C1 segment of cervical spinal cord (tissue), 14 donors: Measurements from ENCODE around the gene RHOB.
"Not testable (repeated sequence)": the region's sequence is repeated elsewhere in the genome, so short reads cannot be mapped to it uniquely, and the experiment has no call there.

Experiments used
- DNase-seq, 14 donors: peaks; one replicate each; lab custom pipeline; 2025; lab: John Stamatoyannopoulos, UW

Gene RHOB

DNA sequence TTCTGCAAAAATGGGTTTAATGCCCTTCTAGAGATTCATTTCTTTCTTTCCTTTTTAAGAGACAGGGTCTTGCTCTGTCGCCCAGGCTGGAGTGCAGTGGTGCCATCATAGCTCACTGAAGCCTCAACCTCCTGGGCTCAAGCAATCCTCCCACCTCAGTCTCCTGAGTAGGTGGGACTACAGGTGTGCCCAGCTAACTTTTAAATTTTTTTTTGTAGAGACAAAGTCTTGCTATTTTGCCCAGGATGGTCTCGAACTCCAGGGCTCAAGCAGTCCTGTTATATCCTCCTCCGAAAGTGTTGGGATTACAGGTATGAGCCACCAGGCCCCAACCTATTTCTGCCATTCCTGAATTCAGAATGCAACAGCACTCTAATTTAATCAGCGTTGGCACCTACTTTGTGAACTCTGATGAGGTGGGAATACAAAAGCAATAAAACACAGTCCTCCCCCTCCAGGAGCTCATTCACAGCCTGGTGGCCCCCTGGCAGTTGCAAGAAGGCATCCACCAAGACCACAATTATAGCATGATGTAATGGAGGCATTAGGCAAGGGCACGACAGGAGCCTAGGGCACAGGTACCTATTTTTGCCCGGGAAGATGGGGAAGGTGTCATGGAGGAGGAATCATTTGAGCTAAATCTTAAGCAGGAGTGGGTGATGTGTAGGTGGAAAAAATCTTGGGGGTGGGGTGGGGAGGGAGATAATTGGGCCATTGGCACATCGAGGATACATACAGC, 5.1 kb downstream of the RHOB start:
- no peak for DNase-seq

DNA sequence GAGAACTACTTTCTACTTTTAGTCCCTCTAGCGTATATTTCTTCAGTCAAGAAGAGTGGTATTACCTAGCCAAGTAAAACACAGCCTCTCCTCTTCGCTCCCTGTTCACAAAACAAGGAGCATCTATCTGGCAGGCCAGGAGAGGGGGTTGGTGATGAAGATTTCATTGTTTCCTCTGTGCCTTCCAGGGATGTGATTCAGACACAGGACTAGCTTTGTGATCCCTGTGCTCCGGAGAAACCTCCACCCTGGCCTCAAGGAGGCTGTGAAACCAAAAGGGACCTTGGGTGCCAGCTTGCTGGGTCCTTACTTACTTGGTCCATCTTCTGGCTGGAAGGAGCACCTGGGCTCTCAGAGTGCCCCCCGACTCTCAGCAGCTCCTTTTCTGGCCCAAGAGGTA, 5.7 kb downstream of the RHOB start:
- DNase-seq, result no peak

DNA sequence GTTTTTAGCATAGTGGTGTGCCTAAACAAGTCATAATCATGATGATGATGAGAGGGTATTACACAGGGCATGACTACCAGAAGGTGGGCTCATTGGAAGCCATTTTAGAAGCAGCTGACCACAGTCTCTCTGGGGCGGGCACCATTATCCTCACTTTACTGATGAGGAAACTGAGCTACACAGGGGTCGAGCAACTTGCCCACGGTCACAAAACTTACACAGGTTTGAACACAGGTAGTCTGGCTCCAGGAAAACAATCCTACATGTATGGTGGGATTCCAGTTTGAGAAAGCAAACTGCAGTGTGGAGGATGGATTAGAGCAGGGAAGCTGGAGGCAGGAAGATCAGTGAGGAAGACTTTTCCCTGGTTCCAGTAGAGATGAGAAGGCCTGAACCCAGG, 6.2 kb downstream of the RHOB start:
- no peak for DNase-seq

DNA sequence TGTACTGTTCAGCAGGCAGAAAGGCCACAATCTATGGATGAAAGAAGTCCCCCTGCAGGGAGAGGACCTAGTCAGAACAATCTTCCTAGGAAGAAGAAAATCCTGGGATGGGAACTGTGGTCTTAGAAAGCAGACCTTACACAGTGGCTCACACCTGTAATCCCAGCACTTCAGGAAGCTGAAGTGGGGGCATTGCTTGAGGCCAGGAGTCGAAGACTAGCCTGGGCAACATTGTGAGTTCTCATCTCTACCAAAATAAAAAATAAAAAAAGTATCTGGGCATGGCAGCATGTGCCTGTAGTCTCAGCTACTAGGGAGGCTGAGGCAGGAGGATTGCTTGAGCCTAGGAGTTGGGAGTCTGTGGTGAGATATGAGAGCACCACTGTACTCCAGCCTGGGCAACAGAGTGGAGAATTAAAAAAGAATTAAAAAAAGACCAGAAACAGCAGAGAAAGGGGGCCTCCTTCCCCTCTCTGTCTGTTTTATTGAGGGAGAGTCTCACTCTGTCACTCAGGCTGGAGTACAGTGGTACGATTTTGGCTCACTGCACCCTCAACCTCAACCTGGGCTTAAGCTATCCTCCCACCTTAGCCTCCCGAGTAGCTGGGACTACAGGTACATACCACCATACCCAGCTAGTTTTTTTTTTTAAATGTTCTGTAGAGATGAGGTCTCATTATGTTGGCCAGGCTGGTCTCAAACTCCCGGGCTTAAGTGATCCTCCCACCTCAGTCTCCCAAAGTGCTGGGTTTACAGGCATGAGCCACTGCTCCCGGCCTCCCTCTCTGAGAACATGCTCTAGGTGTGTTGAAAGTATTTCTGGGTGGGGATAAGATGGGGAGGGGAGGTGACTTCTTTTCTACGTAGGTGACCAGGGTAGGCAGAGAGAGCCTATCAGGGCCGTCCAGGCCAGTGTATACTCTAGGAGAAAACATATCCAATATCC, 7.4 kb downstream of the RHOB start:
- DNase-seq, result no peak

DNA sequence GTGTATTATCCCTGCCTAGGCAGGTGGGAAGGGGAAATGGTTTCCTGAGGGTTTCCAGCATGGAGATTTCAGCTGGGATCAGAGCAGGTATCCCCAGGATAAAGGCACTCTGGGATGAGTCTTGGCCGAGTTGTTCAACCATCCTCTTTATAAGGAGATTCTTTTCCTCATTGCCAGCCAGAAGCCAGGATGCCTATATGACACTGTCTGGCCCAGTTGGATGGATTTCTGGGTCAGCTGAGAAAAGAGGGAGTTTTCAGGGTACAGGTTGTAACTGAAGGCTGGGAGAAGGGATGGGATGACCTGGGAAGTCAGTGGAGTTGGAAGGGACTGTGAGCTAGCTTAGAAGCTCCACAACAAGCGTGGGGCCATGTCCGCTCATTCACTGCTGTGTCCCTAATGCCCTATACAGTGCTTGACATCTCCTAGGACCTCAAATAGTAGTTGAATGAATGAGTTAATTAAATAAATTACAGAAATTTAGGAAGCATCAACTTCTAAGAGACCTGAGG, 8.3 kb downstream of the RHOB start:
- no peak for DNase-seq

DNA sequence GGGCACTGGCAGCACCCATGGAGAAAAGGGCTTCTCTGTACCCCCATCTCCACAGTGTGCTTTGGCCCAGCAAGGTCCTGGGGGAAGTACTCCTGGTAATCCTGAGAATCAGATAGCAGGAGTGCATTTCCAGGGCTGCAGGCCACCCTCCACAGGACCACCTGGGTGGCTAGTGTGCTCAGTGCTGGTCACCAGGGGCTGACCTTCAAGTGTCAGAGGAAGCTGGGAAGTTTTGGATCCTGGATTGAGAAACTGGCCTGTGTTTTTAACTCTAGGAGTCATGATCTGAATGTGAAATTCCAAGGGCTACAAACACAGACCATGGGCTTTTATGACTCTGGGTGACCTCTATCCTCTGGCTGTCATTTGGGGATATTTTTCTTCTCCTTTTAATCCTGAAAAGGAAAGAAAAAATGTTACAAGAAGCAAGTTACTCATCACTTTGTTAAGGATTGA, 9.3 kb downstream of the RHOB start:
- peak in 1 of 14 donors; percentile 47 for DNase-seq

DNA sequence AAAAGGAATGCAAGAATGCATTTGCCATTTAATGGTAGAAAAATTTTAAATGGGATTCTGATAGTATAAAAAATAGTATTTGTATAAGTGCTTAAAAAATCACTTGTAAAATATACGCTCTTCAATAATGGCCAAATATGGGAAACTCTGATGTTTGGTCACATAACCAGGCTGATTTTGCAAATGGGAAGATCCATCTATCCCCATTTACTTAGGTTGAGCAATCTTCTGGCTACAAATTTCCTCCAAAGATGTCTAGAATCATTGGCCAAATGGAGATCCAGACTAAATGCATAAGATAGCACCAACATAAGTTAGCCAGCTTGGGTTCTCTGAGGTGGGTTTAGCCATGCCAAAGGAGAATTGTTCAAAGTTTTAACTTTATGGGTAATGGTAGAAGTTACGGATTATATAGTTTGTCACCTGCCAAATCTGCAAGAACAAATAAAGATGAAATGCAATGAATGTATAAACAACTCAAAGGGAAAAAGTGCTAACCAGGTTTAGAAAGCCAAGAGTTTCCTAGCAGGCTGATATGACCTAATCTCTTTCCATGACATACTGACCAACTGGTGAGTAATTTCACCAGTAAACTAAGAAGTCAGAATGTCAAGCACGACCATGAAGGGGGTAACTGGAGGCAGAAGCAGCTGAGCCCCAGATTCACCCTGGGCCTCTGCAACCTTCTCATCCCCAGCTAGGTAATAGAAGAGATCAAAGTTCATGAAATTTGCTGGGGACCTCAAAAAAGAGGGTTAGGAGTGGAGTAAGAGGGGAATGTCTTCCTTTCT, 10.0 kb downstream of the RHOB start:
- no peak for DNase-seq

DNA sequence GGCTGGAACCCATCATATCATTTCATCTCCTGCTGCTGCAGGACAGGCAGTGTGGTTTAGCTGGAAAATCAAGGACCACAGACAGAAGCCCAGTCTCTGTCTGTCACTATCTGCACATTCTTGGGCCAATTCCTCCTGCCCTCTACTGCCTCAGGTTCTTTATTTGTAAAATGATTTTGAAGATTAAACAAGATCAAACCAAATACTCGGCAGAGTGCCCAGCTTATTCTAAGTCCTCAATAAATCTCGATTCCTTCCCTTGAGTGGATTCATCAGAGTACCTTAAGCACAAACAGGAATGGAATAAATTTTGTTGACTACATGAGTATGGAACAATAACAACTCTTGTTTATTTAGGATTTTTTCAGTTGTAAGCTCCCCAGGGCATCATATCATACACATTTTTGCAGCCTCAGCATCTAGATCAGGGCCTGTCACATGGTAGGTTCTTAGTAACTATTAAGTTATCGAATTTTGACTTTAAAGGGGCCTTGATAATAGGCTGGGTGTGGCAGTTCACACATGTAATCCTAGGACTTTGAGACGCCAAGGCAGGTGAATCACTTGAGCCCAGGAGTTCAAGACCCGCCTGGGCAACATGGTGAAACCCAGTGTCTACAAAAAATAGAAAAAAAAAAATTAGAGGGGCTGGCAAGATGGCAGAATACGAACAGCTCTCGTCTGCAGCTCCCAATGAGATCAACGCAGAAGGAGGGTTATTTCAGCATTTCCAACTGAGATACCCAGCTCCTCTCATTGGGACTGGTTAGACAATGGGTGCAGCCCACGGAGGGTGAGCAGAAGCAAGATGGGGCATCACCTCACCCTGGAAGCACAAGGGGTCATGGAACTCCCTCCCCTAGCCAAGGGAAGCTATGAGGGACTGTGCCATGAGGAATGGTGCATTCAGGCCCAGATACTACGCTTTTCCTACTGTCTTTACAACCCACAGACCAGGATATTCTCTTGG, 11.1 kb downstream of the RHOB start:
- DNase-seq, result no peak

DNA sequence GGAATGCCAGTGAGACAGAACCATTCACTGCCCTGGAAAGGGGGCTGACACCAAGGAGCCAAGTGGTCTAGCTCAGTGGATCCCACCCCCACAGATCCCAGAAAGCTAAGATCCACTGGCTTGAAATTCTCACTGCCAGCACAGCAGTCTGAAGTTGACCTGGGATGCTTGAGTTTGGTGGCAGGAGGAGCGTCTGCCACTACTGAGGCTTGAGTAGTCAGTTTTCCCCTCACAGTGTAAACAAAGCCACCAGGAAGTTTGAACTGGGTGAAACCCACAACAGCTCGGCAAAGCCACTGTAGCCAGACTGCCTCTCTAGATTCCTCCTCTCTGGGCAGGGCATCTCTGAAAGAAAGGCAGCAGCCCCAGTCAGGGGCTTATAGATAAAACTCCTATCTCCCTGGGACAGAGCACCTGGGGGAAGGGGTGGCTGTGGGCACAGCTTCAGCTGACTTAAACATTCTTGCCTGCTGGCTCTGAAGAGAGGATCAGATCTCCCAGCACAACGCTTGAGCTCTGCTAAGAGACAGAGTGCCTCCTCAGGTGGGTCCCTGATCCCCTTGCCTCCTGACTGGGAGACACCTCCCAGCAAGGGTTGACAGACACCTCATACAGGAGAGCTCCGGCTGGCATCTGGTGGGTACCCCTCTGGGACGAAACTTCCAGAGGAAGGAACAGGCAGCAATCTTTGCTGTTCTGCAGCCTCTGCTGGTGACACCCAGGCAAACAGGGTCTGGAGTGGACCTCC, 12.0 kb downstream of the RHOB start:
- not testable (repeated sequence) for DNase-seq

DNA sequence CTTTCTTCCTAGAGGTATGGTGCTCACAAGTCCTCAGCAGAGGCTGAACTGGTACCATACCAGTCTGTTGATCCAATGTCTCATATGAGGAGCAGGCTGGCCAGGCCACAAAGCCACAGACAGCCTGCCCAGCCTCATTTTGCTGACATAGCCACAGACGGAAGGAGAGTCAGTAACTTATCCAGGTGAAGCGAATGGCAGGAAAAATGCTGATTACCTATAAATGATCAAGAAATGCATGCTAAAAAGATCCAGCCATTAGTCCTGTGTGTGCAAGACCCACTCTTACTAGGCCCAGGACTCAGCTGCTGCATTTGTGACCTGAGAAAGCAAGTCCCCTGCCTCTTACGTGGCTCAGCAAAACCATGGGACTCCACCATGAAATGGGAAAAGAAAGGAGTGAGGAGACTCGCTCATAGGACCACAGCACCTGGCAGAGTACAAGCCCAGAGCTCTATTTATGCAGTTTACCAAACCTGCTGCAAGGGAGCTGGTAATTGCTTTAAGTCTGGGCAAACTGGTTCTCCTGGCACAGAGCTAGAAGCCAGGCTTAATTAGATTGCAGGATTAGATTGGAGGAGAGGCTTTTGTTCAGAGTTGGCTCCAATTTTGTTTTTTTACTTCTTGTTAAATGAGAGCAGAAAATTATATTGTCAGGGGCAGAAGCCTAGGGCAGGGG, 19.0 kb downstream of the RHOB start:
- DNase-seq, result no peak

DNA sequence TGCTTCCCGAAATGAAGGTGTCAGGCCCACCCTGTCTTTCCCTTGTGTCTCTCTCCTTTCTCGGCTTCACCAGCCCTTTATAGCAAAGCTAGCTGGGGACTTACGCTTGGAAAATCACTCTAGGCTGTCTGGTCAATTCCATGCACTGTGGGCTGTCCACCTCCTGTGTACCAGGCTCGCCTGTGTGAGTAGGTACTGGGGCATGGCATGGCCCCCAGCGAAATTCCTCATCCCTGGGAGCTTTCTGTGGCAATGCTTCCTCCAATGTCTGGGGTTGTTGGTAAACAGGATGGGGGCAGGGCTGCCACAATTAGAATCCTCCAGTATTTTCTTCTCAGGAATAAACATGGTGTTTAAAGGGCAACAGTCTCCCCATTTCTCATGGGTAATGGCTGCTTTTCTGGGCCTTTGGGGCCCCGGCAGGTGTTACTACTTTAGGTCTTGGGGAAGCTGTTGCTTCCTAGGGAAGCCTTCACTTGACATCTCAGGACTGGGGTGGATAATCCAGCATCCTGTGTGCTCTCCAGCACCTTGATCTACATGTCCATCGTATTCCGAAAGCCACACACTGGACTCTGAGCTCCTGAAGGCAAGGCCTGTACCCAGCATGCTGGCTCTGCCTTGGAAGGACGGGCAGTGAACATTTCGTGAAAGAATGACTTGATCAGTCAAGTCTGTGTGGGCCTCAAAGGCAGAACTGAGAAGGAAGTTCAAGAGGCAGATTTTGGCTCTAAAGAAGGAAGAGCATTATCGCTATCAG, 21.1 kb downstream of the RHOB start:
- DNase-seq, result no peak

DNA sequence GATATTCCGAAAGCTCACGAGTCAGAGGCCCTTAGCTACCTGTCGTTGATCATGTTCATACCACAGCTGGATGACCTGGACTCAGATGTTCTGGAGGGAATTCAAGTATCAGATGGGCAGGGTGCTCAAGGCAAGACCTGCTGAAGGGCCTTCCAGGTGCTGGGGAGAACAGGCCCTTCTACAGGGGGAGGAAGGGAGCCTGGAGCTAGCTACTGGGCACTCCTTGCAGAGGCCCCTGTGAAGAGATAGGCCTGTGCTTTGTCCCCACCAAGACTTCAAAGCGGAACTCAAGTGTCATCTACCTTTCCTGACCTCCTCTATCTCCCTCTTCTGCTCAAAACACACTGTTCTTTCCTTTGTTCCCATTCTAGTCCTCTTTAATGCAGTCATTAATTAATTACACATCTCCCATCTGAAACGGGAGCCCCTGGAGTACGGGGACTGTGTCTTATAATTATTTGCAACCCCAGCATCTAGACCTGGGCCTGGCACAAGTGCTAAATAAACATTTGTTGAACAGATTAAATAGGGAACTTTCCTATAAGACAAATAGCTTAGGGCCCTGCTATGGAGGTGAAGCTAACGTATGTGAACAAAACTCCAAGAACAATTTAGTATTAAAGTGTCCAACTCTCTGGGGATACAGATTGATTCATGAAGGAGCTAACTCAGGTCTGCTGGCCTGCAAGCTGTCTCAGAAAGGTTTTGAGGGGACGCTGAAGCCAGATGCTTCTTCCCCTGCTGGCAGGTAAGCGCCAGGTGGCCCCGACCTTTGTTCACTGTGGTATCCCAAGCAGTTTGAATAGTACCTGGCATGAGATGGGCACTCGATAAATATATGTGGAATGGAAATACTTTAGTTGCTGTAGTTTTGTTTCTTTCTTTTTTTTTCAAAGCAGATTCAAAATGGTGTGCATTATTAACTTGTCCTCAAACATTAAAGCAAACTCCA, 22.0 kb downstream of the RHOB start:
- no peak for DNase-seq

DNA sequence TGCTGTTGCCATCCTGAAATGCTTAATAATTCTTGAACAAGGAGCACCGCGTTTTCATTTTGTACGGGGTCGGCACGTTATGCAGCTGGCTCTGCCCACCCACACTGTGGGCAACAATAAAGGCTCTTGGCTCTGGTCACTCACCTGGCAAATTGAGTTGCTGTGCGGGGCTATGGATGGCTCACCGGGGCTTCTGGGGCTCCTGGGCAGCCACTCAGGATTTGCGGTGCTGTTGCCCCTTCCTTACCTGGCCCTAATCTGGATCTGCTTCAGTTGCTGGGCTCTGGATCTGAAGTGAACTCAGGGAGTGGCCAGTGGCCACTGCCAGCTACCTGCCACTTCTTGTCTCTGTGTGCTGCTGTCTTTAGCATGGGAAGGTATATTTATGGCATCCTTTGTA, 22.7 kb downstream of the RHOB start:
- DNase-seq, result no peak

DNA sequence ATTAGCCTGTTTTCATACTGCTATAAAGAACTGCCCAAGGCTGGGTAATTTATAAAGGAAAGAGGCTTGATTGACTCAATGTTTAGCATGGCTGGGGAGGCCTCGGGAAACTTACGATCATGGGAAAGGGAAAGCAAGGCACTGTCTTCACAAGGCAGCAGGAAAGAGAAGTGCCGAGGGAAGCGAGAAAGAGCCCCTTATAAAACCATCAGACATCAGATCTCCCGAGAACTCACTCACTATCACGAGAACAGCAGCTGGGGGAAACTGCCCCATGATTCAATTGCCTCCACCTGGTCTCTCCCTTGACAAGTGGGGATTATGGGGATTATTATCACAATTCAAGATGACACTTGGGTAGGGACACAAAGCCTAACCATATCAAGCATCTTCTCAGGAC, 23.3 kb downstream of the RHOB start:
- no peak for DNase-seq

DNA sequence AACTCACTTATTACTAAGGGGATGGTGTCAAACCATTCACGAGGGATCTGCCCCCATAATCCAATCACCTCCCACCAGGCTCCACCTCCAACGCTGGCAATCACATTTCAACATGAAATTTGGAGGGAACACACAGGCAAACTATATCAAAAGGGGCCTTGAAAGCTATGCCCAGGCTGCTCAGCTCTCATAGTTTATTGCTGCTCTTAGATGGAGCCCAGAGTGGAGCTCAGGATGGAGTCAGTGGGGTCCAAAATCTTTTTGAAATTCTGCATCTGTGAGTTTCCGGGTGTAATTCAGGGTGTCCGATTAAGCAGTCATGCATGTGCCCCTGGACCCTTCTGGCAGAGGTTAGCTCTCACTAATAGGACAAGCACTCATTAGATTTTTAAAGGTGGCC, 24.3 kb downstream of the RHOB start:
- no peak for DNase-seq

DNA sequence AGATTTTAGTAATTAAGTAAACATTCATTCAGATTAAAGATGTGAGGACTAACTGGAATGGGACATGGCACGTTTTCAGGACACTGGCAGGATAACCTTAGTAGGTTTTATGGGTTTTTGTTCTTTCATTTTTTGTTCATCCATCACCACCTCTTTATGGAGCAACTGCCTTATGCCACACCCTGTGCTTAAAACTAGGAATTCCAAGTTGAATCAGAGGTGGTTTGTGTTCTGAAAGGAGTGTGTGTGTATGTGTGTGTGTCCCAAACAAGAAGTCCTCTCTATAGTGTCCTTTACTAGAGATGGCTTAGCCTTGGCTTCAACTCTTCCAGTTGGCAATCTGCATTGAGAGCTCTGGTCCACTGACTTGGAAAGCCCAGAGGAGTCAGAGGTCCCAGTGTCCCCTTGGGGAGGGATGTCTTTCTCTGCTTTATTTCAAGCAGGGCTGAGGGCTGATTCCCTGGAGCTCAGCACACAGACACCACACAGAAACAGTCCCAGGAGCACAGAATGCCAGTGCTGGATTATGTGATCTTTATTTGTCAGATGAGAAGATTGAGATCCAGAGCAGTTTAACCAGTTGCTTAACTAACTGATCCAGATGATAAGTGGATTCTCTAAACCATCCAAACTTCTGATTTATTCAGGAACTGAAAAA, 25.2 kb downstream of the RHOB start:
- no peak for DNase-seq

DNA sequence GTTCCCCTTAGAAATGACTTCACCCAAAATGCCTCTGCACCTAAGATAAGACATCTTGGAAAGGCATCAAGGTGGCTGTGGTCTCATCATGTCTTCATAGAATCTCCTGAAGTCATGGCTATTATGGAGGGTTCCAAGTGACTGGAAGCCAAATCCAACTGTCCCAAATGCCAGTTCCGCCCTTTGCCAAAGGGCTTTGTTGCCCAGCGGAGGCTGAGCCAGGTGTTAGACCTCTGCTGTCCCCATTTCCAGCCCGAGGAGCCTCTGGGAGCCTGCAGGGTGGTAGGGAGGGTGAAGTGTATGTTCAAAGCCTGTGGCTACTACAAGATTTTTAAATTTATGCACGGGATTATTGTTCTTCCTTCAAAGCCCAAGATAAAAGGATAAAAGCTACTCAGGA, 25.7 kb downstream of the RHOB start:
- DNase-seq, result no peak
